Islet precursor cell (in vitro differentiated cells): ENCODE data around the gene SLC27A6.
"Not testable (repeated sequence)": the region's sequence is repeated elsewhere in the genome, so short reads cannot be mapped to it uniquely, and the experiment has no call there.

Experiments used
- DNase-seq: peaks from one replicate; pipeline ENCODE4 v3.0.0-alpha.2; 2018

Gene SLC27A6

GRCh38 chr5:128965011-128965637 lies at the start of gene SLC27A6:
SLC27A6 (plus strand) TSS chr5:128965488; CDS start chr5:128966138, 650 bp downstream.
- peak; percentile 82 for DNase-seq

GRCh38 chr5:128919542-128919941 lies 45.7 kb upstream of the SLC27A6 start:
- DNase-seq: no peak

GRCh38 chr5:128920345-128921215 lies 44.7 kb upstream of the SLC27A6 start:
- no peak for DNase-seq

GRCh38 chr5:128924299-128924698 lies 41.0 kb upstream of the SLC27A6 start:
- no peak for DNase-seq

- DNase-seq: no peak
Measured at GRCh38 chr5:128925973-128926372, 39.3 kb upstream of the SLC27A6 start.

GRCh38 chr5:128927644-128928043 lies 37.6 kb upstream of the SLC27A6 start:
- no peak for DNase-seq

- not testable (repeated sequence) for DNase-seq
Measured at GRCh38 chr5:128932232-128932631, 33.1 kb upstream of the SLC27A6 start.

- DNase-seq: not testable (repeated sequence)
Measured at GRCh38 chr5:128943100-128943499, 22.2 kb upstream of the SLC27A6 start.

- DNase-seq: peak; percentile 69
Measured at GRCh38 chr5:128949847-128950546, 15.3 kb upstream of the SLC27A6 start.

GRCh38 chr5:128951301-128951700 lies 14.0 kb upstream of the SLC27A6 start:
- not testable (repeated sequence) for DNase-seq

- DNase-seq: no peak
Measured at GRCh38 chr5:128956164-128956563, 9.1 kb upstream of the SLC27A6 start.

- DNase-seq: no peak
Measured at GRCh38 chr5:128962211-128962610, 3.1 kb upstream of the SLC27A6 start.

GRCh38 chr5:128965638-128966302 lies 482 bp downstream of the SLC27A6 start:
- no peak for DNase-seq

GRCh38 chr5:128966375-128966774 lies 1.1 kb downstream of the SLC27A6 start:
- DNase-seq: no peak

- no peak for DNase-seq
Measured at GRCh38 chr5:128966846-128967245, 1.6 kb downstream of the SLC27A6 start.

- no peak for DNase-seq
Measured at GRCh38 chr5:128973244-128973643, 8.0 kb downstream of the SLC27A6 start.

GRCh38 chr5:128974567-128974966 lies 9.3 kb downstream of the SLC27A6 start:
- no peak for DNase-seq

GRCh38 chr5:128979761-128980160 lies 14.5 kb downstream of the SLC27A6 start:
- no peak for DNase-seq

GRCh38 chr5:128980917-128981316 lies 15.6 kb downstream of the SLC27A6 start:
- no peak for DNase-seq

- DNase-seq: no peak
Measured at GRCh38 chr5:128984480-128984879, 19.2 kb downstream of the SLC27A6 start.

- DNase-seq: no peak
Measured at GRCh38 chr5:128988476-128988875, 23.2 kb downstream of the SLC27A6 start.

- DNase-seq: no peak
Measured at GRCh38 chr5:129001841-129002526, 36.7 kb downstream of the SLC27A6 start.

- no peak for DNase-seq
Measured at GRCh38 chr5:129002527-129002842, 37.2 kb downstream of the SLC27A6 start.
